Activated naive CD8-positive, alpha-beta T cell treated with anti-CD3 and anti-CD28 coated beads, Interleukin-2, amount 50 U/mL, for 16 hours (primary cell): ENCODE data around the gene TNRC6C.

Experiments
- DNase-seq: peaks from one replicate; pipeline ENCODE4 v3.0.0-alpha.2; 2020; ENCODE audit warnings: low read depth, low spot score

TNRC6C gene, protein sequence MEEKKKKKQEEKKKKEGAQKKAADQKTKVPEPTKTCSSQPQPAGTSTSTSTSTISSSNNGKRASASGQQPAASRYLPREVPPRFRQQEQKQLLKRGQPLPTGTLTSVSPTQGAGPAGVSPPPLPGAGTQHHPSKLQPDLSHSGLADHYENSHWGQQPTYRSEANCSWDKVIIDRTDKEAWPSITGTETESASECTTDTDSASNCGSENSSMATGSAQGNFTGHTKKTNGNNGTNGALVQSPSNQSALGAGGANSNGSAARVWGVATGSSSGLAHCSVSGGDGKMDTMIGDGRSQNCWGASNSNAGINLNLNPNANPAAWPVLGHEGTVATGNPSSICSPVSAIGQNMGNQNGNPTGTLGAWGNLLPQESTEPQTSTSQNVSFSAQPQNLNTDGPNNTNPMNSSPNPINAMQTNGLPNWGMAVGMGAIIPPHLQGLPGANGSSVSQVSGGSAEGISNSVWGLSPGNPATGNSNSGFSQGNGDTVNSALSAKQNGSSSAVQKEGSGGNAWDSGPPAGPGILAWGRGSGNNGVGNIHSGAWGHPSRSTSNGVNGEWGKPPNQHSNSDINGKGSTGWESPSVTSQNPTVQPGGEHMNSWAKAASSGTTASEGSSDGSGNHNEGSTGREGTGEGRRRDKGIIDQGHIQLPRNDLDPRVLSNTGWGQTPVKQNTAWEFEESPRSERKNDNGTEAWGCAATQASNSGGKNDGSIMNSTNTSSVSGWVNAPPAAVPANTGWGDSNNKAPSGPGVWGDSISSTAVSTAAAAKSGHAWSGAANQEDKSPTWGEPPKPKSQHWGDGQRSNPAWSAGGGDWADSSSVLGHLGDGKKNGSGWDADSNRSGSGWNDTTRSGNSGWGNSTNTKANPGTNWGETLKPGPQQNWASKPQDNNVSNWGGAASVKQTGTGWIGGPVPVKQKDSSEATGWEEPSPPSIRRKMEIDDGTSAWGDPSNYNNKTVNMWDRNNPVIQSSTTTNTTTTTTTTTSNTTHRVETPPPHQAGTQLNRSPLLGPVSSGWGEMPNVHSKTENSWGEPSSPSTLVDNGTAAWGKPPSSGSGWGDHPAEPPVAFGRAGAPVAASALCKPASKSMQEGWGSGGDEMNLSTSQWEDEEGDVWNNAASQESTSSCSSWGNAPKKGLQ (N-terminal part only)

DNA sequence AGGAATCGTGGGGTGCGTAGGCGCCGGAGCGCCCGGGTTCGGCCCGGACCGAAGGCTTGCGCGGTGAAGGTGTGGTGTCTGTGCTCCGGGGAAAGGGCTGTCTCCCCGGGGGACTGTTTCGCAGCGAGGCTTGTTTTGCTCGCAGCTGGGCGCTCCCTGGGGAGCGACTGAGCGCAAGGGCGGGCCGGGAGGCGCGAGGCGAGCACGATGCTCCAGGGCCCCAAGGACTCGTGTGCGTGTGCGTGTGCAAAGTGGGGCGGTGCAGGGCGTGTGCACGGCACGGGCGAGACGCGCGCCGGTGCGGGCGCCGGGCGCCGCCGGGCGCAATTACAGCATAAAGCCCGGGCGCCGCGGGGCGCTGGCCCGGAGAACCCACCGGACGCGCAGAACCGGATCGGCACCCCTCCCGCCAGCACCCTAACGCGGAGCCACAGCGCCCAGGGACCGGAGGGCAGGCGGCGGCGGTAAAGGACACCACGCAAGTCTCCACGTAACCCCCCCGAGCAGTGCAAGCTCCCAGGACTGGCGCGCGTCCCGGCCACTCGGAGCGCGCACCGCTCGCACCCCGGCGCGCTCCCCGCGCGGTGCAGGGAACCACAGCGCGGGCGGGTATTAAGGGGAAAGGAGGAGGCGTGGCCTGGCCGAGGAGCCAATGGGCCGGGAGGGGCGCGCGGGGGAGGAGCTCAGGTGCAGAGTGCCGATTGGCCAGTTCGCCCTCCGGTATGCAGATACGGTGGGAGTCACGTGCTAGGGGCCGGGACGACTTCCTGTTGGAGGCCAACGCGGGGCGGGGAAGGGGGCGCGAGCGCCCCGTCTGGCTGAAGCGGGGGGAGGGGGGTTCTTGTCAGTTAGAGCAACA, at the start of gene TNRC6C:
TNRC6C (plus strand) TSS at position 847 of the 859 bp plus-strand sequence. CDS start 45,504 bp downstream, outside the sequence.
- peak; percentile 99 for DNase-seq

DNA sequence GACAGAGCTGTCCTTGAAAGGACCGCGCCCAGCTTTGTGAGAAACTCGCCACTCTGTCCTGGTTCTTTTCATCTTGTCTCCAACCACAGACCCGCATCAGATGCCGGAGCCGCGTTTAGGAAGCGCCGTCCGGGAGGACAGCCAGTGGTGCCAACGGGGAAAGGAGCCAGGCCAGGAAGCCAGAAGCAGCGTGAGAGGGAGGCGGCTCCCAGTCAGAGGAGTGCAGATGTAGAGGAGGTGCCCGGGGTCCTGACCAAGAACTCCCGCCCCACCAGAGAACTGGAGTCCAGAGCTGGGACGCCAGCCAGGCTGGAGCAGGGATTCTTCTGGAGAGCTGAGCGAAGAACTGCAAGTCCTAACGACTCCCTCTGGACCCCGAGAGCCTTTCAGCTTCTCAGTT, 49.3 kb upstream of the TNRC6C start:
- DNase-seq, result no peak

DNA sequence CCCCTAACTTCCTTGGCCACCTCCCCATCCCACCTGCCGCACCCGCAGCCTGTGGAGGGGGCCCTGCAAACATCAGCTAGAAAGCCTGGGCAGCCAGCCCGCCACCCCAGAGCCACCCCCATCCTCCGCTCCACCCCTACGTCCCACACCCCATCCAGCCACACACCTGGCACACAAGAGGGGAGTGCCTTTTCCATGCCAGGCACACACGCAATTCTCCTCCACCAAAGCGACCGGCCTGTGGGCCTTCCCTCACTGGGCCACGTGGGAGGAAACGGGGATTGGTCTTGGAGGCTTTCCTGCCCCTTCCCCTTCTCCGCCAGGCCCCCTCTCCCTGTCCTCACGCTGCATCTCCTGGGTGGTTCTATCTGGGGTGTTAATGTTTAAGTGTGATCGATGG, 48.7 kb upstream of the TNRC6C start:
- no peak for DNase-seq

DNA sequence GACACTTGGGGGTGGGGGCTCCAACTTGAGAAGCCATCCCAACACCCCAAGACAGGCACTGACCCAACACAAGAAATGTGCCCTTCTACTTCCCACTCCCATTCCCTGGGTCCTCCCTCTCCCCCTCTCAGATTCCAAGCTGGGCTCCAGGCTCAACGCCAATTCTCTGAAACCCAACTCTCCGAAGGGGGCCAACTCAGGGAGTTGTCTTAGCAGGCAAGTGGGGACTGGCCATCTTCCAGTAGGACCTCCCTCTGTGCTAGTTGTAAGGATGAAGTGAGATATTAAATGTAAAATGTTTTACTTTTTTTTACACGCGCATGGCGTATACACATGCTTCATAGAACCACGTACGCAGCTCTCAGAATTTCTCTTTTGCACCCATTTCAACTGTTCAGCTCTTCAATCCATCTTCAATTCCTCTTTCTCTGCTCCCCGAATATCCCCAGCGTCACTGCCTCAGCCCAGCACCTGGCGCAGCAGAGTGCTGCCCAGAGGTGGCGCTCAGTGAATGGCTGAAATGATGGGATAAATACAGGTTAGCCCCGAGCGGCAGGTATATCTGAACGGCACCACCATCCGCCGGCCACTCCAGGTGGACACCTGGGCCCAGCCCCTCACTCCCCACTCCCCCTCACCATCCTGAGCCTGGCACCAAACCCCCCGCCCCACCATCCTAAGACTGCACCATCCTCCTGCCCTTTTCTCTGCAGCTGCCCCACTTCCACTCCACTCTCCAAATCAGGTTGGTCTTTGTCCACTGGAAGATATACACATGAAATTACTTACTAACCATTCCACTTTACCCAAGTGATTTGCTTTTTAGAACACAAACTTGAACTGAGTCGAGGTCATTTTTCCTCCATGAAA, 43.9 kb upstream of the TNRC6C start:
- DNase-seq, result no peak

DNA sequence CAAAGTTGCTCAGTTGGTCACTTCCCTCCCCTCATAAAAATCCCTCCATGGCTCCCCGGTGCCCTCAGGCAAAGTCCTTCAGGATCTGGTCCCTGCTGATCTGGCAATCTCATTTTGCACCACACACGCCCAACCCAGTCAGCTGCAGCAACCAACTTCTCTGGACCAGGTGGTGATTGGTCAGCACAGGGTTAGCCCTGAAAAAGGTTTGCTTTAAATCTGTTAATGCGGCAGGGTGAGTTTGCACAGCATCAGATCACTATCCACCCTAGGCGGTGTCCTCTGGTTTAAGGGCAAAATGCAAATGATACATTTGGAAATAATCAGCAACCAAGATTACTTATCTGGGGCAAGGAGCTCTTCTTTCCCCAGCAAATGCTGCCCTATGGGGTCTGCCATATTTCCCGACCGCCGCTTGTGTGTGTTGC, 42.9 kb upstream of the TNRC6C start:
- no peak for DNase-seq

DNA sequence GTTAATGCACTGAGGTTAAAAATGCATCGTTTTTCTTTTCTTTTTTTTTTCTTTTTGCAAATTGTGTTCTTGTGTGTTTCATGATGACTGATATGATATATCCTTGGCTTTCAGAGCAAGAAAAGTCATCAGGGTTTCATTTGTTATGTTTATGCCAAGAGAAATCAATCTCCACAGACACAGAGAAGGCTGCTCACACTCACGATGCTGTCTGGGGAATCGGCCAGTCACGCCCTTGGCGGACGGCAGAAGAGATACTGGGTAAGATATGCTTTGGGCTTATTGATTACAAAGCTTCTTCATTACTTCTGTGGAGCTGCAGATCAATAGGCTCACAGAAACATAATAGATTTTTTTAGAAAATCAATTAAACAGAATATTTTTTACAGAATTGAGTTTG, 42.2 kb upstream of the TNRC6C start:
- no peak for DNase-seq

DNA sequence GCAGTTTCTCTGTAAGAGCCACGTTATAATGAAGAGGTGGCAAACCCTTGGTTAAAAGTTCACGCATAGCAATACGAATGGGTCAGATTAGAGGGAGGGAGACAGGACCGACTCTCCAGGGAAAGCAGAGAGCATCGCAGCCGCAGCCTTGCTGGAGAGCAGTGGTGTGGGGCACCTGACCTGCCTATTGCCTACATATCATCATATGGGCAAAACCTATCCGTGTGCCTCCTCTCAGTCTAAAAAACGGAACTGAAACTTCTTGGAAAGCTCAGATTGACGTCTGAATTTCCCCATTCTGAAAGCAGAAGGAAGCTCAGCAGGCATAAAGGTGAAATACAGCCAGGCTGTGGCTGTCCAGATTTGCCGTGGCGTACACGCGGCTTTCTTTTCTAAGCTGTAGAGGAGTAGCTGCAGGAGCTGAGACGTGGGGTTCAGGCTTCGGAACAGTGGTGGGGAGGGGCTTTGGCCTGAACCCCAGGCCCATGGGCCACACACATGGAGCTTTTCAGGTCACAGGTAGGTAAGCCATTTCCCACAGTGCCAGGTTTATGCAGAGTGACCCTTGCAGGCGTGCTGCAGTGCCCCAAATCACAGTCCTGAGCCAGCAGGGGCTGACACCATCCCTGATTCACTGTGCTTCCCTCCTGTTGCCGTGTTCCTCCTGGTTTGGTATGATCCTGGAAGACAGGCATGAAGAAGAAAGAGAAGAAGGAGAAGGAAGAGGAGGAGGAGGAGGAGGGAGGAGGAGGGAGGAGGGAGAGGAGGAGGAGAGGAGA, 41.6 kb upstream of the TNRC6C start:
- no peak for DNase-seq

DNA sequence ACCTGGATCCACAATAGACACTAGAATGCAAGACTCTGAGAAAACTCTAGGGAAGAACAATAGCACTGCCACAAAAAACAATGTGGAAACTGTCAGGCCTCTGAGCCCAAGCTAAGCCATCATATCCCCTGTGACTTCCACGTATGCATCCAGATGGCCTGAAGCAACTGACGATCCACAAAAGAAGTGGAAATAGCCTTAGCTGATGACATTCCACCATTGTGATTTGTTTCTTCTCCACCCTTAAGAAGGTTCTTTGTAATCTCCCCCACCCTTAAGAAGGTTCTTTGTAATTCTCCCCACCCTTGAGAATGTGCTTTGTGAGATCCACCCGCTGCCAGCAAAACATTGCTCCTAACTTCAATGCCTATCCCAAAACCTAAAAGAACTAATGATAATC, 39.2 kb upstream of the TNRC6C start:
- no peak for DNase-seq

DNA sequence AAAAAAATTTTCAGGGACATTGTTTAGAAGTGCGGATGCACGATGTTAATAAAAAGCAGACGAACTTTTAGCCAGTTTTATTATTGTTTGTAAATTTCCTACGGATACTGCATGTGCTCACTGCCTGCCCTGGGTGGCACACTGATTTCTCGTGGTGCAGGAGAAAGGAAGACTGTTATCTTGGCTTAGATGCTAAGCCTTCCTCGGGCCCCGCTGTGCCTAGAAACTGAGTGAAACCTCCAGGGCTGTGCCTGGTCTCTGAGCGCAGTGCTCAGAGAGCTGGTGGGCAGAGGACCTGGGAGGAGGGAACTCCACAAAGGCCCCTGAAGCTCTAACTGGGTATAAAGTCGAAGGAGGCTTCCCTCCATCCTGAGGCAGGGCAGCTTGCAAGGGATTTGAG, 35.4 kb upstream of the TNRC6C start:
- DNase-seq, result no peak

DNA sequence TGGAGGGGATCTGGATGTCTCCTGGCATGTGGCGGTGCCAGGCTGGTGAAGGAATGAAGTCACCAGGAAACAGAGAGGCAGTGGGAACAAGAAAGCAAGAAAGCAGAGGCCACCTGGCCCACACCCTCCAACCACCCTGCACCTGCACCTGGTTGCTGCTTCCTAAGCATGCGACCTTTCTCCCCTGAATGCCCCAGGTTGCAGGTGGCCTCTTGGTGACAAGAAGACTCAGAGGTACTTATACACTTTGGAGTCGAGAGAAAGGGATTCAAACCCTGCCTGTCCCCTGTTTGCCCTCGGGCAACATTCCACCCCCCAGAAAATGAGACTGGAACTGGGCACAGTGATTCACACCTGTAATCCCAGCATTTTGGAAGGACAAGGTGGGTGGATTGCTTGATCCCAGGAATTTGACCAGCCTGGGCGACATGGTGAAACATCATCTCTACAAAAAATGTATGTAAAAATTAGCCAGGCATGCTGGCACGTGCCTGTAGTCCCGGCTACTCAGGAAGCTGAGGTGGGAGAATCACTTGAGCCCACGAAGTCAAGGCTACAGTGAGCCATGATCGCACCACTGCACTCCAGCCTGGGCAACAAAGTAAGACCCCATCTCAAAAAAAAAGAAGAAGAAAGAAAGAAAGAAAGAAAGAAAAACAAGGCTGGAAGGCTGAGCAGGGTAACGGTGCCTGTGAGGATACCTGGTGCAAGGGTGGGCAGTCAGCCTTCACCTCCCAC, 34.6 kb upstream of the TNRC6C start:
- no peak for DNase-seq

DNA sequence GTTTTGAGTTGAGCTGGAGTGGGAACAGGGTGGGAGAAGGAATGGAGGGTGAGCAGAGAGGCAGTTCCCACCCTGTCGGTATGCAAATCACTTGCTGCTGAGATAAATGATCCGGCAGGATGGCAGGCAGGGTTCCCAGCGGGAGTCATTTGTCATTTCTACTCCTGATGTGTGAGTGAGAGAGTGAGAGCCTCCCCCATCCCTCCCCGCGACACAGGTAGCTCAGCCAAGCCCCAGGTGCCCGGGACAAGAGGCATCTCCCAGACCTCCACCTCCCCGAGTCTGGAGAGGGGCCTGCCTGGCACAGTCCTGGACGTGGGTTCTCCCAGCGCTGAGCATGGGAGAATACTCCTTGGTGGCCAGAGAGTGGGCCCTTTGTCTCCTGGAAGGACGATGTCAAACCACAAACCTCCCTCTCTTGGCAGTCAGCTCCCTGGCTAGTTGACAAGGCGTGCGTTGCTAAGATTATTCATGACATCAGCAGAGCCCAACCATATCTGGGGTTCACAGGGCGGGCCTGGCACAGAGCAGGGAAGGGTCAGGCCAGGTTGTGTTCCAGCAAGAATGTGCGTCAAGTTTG, 33.7 kb upstream of the TNRC6C start:
- no peak for DNase-seq

DNA sequence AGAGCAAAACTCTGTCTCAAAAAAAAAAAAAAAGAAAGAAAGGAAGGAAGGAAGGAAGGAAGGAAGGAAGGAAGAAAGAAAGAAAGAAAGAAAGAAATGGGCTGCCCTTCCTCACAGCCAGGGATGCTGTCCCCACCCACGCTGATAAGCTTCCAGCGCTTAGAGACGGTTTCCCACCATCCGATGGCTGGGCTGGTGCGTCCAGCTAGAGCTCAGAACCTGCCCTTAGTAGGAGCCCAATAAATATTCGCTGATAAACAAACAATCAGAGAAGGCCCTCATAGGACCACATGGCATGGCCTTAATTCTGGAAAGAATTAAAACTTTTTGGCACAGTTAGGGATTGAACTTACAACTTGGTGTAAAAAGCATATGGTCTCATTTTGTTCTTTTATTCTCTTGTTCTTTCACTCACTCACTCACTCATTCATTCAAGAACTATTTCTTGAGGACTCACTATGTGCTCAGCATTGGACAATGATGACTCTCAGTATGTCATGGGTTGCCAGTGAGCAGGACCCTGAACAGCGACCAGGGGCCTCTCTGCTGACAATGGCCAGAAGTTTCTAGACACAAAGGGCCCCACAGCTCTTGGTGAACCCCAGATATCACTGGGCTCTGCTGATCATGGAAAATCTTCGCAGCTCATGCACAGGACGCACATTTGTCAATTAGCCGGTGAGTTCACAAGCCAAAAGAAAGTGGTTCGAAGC, 32.5 kb upstream of the TNRC6C start:
- DNase-seq, result no peak

DNA sequence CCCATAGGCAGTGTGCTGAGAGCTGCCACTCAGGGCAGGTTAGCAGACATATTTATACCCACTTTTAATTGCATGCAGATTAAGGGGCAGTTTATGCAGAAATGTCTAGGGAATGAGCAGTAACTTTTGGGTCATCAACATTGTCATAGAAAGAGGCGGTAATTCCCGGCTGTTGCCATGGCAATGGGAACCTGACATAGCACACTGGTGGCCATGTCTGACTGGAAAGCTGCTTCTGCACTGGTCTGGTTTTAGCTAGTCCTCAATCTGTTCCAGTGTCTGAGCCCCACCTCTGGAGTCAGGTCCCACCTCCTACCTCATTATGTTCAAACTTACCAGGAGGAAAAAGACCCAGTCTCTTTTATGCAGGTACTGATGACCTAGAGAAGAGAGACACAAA, 31.5 kb upstream of the TNRC6C start:
- DNase-seq, result no peak

DNA sequence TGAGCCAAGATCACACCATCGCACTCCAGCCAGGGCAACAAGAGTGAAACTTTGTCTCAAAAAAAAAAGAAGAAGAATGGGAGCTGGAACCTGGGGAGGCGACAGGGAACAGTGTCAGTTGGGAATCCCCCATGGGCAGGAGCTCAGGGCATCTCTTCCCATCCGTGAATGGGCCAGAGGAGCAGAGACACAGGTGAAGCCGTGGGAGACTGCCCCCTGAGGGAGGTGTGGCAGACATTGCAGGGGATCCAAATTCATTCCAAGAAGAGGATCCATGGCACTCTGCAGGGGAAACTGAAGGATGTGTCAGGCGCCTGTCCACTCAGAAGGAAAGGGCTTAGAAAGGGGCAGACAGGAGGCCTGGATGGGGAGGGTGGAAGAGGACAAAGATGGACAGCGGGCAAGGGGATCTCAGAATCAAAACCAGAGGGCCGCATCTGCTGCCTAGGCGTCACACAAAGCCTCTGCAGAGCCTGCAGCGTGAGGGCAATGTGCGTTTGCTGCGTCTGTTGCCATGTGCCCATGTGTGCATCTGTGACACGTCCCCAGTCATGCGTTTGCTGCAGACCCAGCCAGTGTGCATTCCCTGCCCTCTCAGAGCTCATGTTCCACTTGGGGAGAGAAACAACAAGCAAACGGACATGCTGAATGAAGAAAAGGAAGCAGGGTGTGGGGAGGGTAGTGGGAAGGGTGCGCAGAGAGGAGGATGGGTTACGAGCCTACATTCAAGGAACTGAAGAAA, 30.6 kb upstream of the TNRC6C start:
- DNase-seq, result no peak

DNA sequence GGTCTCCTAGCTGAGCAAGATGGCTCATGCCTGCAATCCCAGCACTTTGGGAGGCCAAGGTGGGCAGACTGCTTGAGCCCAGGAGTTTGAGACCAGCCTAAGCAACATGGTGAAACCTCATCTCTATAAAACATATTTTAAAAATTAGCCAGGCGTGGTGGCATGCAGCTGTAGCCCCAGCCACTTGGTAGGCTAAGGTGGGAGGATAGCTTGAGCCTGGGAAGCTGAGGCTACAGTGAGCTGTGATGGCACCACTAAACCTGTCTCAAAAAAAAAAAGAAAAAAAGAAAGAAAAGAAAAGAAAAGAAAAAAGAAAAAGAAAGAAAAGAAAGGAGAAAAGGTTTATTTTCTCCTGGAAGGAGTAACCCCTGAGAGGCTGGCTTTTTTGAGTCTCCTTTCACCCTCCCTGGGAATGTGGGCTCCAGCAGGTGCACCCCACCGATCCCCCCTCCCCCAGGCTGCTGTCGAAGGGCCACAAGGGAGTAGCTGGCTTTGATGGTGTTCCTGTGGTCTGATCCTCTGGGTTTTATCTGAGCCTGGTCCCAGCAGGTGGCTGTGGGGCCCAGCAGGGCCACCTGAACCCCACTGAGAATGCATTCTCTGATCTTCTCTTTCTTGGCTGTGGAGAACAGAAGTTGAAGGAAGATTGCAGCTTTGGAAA, 29.9 kb upstream of the TNRC6C start:
- DNase-seq, result no peak

DNA sequence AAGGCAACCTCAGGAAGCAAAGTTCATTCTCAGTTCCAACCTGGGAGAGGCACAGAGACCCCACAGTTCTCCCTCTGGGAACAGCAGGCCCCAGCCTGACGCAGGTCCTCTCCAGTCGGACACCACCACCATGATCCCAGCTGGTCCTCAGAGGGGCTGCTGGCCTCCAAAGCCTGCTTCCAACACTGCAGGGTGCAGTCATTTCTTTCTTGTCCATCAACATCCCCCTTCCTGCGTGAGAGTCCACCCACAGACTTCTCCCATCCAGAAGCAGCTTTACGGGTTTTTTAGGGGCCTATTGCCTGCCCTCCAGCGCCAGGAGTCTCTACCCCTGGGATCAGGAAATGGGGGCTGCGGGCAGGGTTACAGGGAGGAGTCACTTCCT, 29.3 kb upstream of the TNRC6C start:
- DNase-seq, result no peak
